ENCODE data around the gene SLC6A18. TPM values are rescaled to one million over a fixed set of nuclear protein-coding genes. Genes with fewer than 3 reads are reported as not detected.

Gene SLC6A18
- total RNA-seq, result not detected

- Histone ChIP-seq H3K27ac (ENCODE audit: low read depth, low read length) (no peak within 1 kb of the TSS), H3K9me3 (ENCODE audit: control insufficient read depth in 3 of 3, low read length in 3 of 3) (peaks cover 0 to 2% (median 0%) of the 10 kb centered on the region in 3 donors), H3K9ac (ENCODE audit: low read depth in 1 of 3, low read length in 3 of 3) (no peak within 1 kb of the TSS), H3K27me3 (ENCODE audit: control insufficient read depth in 3 of 3, insufficient read depth in 3 of 3, low read length in 3 of 3) (peaks cover 16 to 34% (median 23%) of the 10 kb centered on the region in 3 donors), H3K4me1 (ENCODE audit: control insufficient read depth in 3 of 3, insufficient read depth in 3 of 3, low read length in 3 of 3) (peaks cover 0 to 11% (median 7%) of the 10 kb centered on the region in 3 donors), H3K4me3 (ENCODE audit: low read length in 3 of 3) (no peak within 1 kb of the TSS), H3K36me3 (ENCODE audit: control insufficient read depth in 3 of 3, insufficient read depth in 3 of 3, low read length in 3 of 3) (no peaks in the 10 kb centered on the region)
Measured at GRCh38 chr5:1225081-1225480, at the start of gene SLC6A18. Gene SLC6A18 (plus strand): TSS chr5:1225381. CDS start chr5:1225478, 97 bp downstream.

- Histone ChIP-seq H3K4me3 (ENCODE audit: low read length in 3 of 3) (no peak overlapping the region), H3K9ac (ENCODE audit: low read depth in 1 of 3, low read length in 3 of 3) (no peak overlapping the region), H3K4me1 (ENCODE audit: control insufficient read depth in 3 of 3, insufficient read depth in 3 of 3, low read length in 3 of 3) (no peaks in the 10 kb centered on the region), H3K36me3 (ENCODE audit: control insufficient read depth in 3 of 3, insufficient read depth in 3 of 3, low read length in 3 of 3) (no peaks in the 10 kb centered on the region), H3K27ac (ENCODE audit: low read depth, low read length) (no peak overlapping the region), H3K27me3 (ENCODE audit: control insufficient read depth in 3 of 3, insufficient read depth in 3 of 3, low read length in 3 of 3) (peaks cover 0 to 21% (median 9%) of the 10 kb centered on the region in 3 donors), H3K9me3 (ENCODE audit: control insufficient read depth in 3 of 3, low read length in 3 of 3) (no peaks in the 10 kb centered on the region)
Measured at GRCh38 chr5:1175801-1176472, 49.2 kb upstream of the SLC6A18 start.

GRCh38 chr5:1176473-1177391 lies 48.4 kb upstream of the SLC6A18 start:
- H3K27ac ChIP-seq (ENCODE audit: low read depth, low read length), result no peak overlapping the region
- H3K27me3 ChIP-seq (ENCODE audit: control insufficient read depth in 3 of 3, insufficient read depth in 3 of 3, low read length in 3 of 3), result peaks cover 0 to 21% (median 14%) of the 10 kb centered on the region in 3 donors
- no peak overlapping the region for H3K4me3 ChIP-seq (ENCODE audit: low read length in 3 of 3)
- H3K4me1 ChIP-seq (ENCODE audit: control insufficient read depth in 3 of 3, insufficient read depth in 3 of 3, low read length in 3 of 3), result no peaks in the 10 kb centered on the region
- no peaks in the 10 kb centered on the region for H3K36me3 ChIP-seq (ENCODE audit: control insufficient read depth in 3 of 3, insufficient read depth in 3 of 3, low read length in 3 of 3)
- no peak overlapping the region for H3K9ac ChIP-seq (ENCODE audit: low read depth in 1 of 3, low read length in 3 of 3)
- no peaks in the 10 kb centered on the region for H3K9me3 ChIP-seq (ENCODE audit: control insufficient read depth in 3 of 3, low read length in 3 of 3)

GRCh38 chr5:1177826-1178528 lies 47.2 kb upstream of the SLC6A18 start:
- Histone ChIP-seq H3K4me3 (ENCODE audit: low read length in 3 of 3) (no peak overlapping the region), H3K27me3 (ENCODE audit: control insufficient read depth in 3 of 3, insufficient read depth in 3 of 3, low read length in 3 of 3) (peaks cover 0 to 21% (median 15%) of the 10 kb centered on the region in 3 donors), H3K4me1 (ENCODE audit: control insufficient read depth in 3 of 3, insufficient read depth in 3 of 3, low read length in 3 of 3) (no peaks in the 10 kb centered on the region), H3K27ac (ENCODE audit: low read depth, low read length) (no peak overlapping the region), H3K9me3 (ENCODE audit: control insufficient read depth in 3 of 3, low read length in 3 of 3) (no peaks in the 10 kb centered on the region), H3K9ac (ENCODE audit: low read depth in 1 of 3, low read length in 3 of 3) (no peak overlapping the region), H3K36me3 (ENCODE audit: control insufficient read depth in 3 of 3, insufficient read depth in 3 of 3, low read length in 3 of 3) (no peaks in the 10 kb centered on the region)

GRCh38 chr5:1178529-1179382 lies 46.4 kb upstream of the SLC6A18 start:
- H3K27me3 ChIP-seq (ENCODE audit: control insufficient read depth in 3 of 3, insufficient read depth in 3 of 3, low read length in 3 of 3), result peaks cover 0 to 17% (median 16%) of the 10 kb centered on the region in 3 donors
- no peak overlapping the region for H3K4me3 ChIP-seq (ENCODE audit: low read length in 3 of 3)
- H3K4me1 ChIP-seq (ENCODE audit: control insufficient read depth in 3 of 3, insufficient read depth in 3 of 3, low read length in 3 of 3), result no peaks in the 10 kb centered on the region
- no peaks in the 10 kb centered on the region for H3K36me3 ChIP-seq (ENCODE audit: control insufficient read depth in 3 of 3, insufficient read depth in 3 of 3, low read length in 3 of 3)
- H3K27ac ChIP-seq (ENCODE audit: low read depth, low read length), result no peak overlapping the region
- no peak overlapping the region for H3K9ac ChIP-seq (ENCODE audit: low read depth in 1 of 3, low read length in 3 of 3)
- H3K9me3 ChIP-seq (ENCODE audit: control insufficient read depth in 3 of 3, low read length in 3 of 3), result no peaks in the 10 kb centered on the region

GRCh38 chr5:1179383-1179715 lies 45.8 kb upstream of the SLC6A18 start:
- Histone ChIP-seq H3K4me1 (ENCODE audit: control insufficient read depth in 3 of 3, insufficient read depth in 3 of 3, low read length in 3 of 3) (no peaks in the 10 kb centered on the region), H3K36me3 (ENCODE audit: control insufficient read depth in 3 of 3, insufficient read depth in 3 of 3, low read length in 3 of 3) (no peaks in the 10 kb centered on the region), H3K9ac (ENCODE audit: low read depth in 1 of 3, low read length in 3 of 3) (no peak overlapping the region), H3K9me3 (ENCODE audit: control insufficient read depth in 3 of 3, low read length in 3 of 3) (no peaks in the 10 kb centered on the region), H3K27me3 (ENCODE audit: control insufficient read depth in 3 of 3, insufficient read depth in 3 of 3, low read length in 3 of 3) (peaks cover 0 to 16% (median 15%) of the 10 kb centered on the region in 3 donors), H3K27ac (ENCODE audit: low read depth, low read length) (no peak overlapping the region), H3K4me3 (ENCODE audit: low read length in 3 of 3) (no peak overlapping the region)

GRCh38 chr5:1180096-1180495 lies 45.1 kb upstream of the SLC6A18 start:
- Histone ChIP-seq H3K27me3 (ENCODE audit: control insufficient read depth in 3 of 3, insufficient read depth in 3 of 3, low read length in 3 of 3) (peaks cover 0 to 18% (median 15%) of the 10 kb centered on the region in 3 donors), H3K9ac (ENCODE audit: low read depth in 1 of 3, low read length in 3 of 3) (no peak overlapping the region), H3K36me3 (ENCODE audit: control insufficient read depth in 3 of 3, insufficient read depth in 3 of 3, low read length in 3 of 3) (no peaks in the 10 kb centered on the region), H3K27ac (ENCODE audit: low read depth, low read length) (no peak overlapping the region), H3K4me1 (ENCODE audit: control insufficient read depth in 3 of 3, insufficient read depth in 3 of 3, low read length in 3 of 3) (no peaks in the 10 kb centered on the region), H3K4me3 (ENCODE audit: low read length in 3 of 3) (no peak overlapping the region), H3K9me3 (ENCODE audit: control insufficient read depth in 3 of 3, low read length in 3 of 3) (no peaks in the 10 kb centered on the region)

- Histone ChIP-seq H3K36me3 (ENCODE audit: control insufficient read depth in 3 of 3, insufficient read depth in 3 of 3, low read length in 3 of 3) (no peaks in the 10 kb centered on the region), H3K27me3 (ENCODE audit: control insufficient read depth in 3 of 3, insufficient read depth in 3 of 3, low read length in 3 of 3) (peaks cover 0 to 20% (median 17%) of the 10 kb centered on the region in 3 donors), H3K27ac (ENCODE audit: low read depth, low read length) (no peak overlapping the region), H3K4me3 (ENCODE audit: low read length in 3 of 3) (no peak overlapping the region), H3K9ac (ENCODE audit: low read depth in 1 of 3, low read length in 3 of 3) (no peak overlapping the region), H3K9me3 (ENCODE audit: control insufficient read depth in 3 of 3, low read length in 3 of 3) (no peaks in the 10 kb centered on the region), H3K4me1 (ENCODE audit: control insufficient read depth in 3 of 3, insufficient read depth in 3 of 3, low read length in 3 of 3) (no peaks in the 10 kb centered on the region)
Measured at GRCh38 chr5:1180841-1181271, 44.3 kb upstream of the SLC6A18 start.

Data from skeletal muscle tissue (tissue), 4 donors.